Activated CD4-positive, CD25-positive, alpha-beta regulatory T cell treated with anti-CD3 and anti-CD28 coated beads, Interleukin-2, amount 50 U/mL, for 72 hours (primary cell): ENCODE results near the gene JPH2.

ENCODE experiments used
- DNase-seq: peaks from one replicate; pipeline ENCODE4 v3.0.0; 2021

Gene JPH2

GRCh38 chr20:44120676-44121425 lies 66.1 kb downstream of the JPH2 start:
- no peak for DNase-seq

- no peak for DNase-seq
These were observed 68.6 kb downstream of the JPH2 start for GRCh38 chr20:44118185-44119033.

- DNase-seq, result no peak
These were observed 69.4 kb downstream of the JPH2 start for GRCh38 chr20:44117296-44118184.

- no peak for DNase-seq
These were observed 71.0 kb downstream of the JPH2 start for GRCh38 chr20:44115762-44116644.

- no peak for DNase-seq
These were observed 71.8 kb downstream of the JPH2 start for GRCh38 chr20:44115181-44115580.

GRCh38 chr20:44113618-44114376 lies 73.2 kb downstream of the JPH2 start:
- no peak for DNase-seq

GRCh38 chr20:44112889-44113617 lies 73.9 kb downstream of the JPH2 start:
- DNase-seq, result no peak

GRCh38 chr20:44112456-44112855 lies 74.5 kb downstream of the JPH2 start:
- no peak for DNase-seq

GRCh38 chr20:44111712-44112335 lies 75.2 kb downstream of the JPH2 start:
- no peak for DNase-seq

- DNase-seq, result no peak
These were observed 76.0 kb downstream of the JPH2 start for GRCh38 chr20:44110816-44111568.

GRCh38 chr20:44109951-44110361 lies 77.0 kb downstream of the JPH2 start:
- DNase-seq, result no peak

GRCh38 chr20:44106615-44107014 lies 80.4 kb downstream of the JPH2 start:
- DNase-seq, result no peak

GRCh38 chr20:44104798-44105517 lies 82.0 kb downstream of the JPH2 start:
- no peak for DNase-seq

- no peak for DNase-seq
These were observed 84.4 kb downstream of the JPH2 start for GRCh38 chr20:44102582-44102981.

- DNase-seq, result no peak
These were observed 87.2 kb downstream of the JPH2 start for GRCh38 chr20:44099832-44100231.

GRCh38 chr20:44098657-44099056 lies 88.3 kb downstream of the JPH2 start:
- DNase-seq, result no peak

- DNase-seq, result no peak
These were observed 88.7 kb downstream of the JPH2 start for GRCh38 chr20:44098256-44098630.

- no peak for DNase-seq
These were observed 89.3 kb downstream of the JPH2 start for GRCh38 chr20:44097521-44098255.
